ENCODE data around the gene MGST1.

The MGST1 gene

GRCh38 chr12:16385782-16386646 lies 38.6 kb downstream of the MGST1 start:
- Histone ChIP-seq H3K4me3 (ENCODE audit: low read length) (no peak overlapping the region), H3K36me3 (replicated peaks; ENCODE audit: insufficient read depth, low read length) (no peaks in the 10 kb centered on the region), H3F3A (ENCODE audit: insufficient read depth, low read length) (no peaks in the 10 kb centered on the region), H3K9me2 (replicated peaks; ENCODE audit: insufficient read depth, low read length) (no peaks in the 10 kb centered on the region), H3K9ac (ENCODE audit: low read length) (no peak overlapping the region), H2AFZ (ENCODE audit: low read length) (no peak overlapping the region), H4K20me1 (ENCODE audit: insufficient read depth, low read length) (no peaks in the 10 kb centered on the region), H3K4me1 (ENCODE audit: low read length) (no peaks in the 10 kb centered on the region), H3K4me2 (ENCODE audit: low read depth, low read length) (no peak overlapping the region), H3K9me3 (replicated peaks; ENCODE audit: insufficient read depth, low read length) (no peaks in the 10 kb centered on the region), H3K27ac (ENCODE audit: low read length) (no peak overlapping the region), H3K27me3 (replicated peaks; ENCODE audit: insufficient read depth, low read length) (no peaks in the 10 kb centered on the region), H3K79me2 (ENCODE audit: low read length) (no peaks in the 10 kb centered on the region)
- DNase-seq, result no peak
- TF ChIP-seq EZH2 (optimal IDR thresholded peaks at IDR 0.05; ENCODE audit: low read depth, low read length) (no peak), CTCF (IDR thresholded peaks at IDR 0.05; ENCODE audit: low read length) (peak; percentile 14), EZH2phosphoT487 (IDR thresholded peaks at IDR 0.05; ENCODE audit: low read length) (no peak)

GRCh38 chr12:16387919-16388318 lies 40.5 kb downstream of the MGST1 start:
- Histone ChIP-seq H3K4me2 (ENCODE audit: low read depth, low read length) (no peak overlapping the region), H4K20me1 (ENCODE audit: insufficient read depth, low read length) (no peaks in the 10 kb centered on the region), H3K4me1 (ENCODE audit: low read length) (no peaks in the 10 kb centered on the region), H3K9me3 (replicated peaks; ENCODE audit: insufficient read depth, low read length) (no peaks in the 10 kb centered on the region), H3K9me2 (replicated peaks; ENCODE audit: insufficient read depth, low read length) (no peaks in the 10 kb centered on the region), H2AFZ (ENCODE audit: low read length) (no peak overlapping the region), H3K79me2 (ENCODE audit: low read length) (no peaks in the 10 kb centered on the region), H3K27me3 (replicated peaks; ENCODE audit: insufficient read depth, low read length) (no peaks in the 10 kb centered on the region), H3K36me3 (replicated peaks; ENCODE audit: insufficient read depth, low read length) (no peaks in the 10 kb centered on the region), H3F3A (ENCODE audit: insufficient read depth, low read length) (no peaks in the 10 kb centered on the region), H3K27ac (ENCODE audit: low read length) (no peak overlapping the region), H3K9ac (ENCODE audit: low read length) (no peak overlapping the region), H3K4me3 (ENCODE audit: low read length) (no peak overlapping the region)
- DNase-seq, result no peak
- TF ChIP-seq EZH2phosphoT487 (IDR thresholded peaks at IDR 0.05; ENCODE audit: low read length) (no peak), EZH2 (optimal IDR thresholded peaks at IDR 0.05; ENCODE audit: low read depth, low read length) (no peak), CTCF (IDR thresholded peaks at IDR 0.05; ENCODE audit: low read length) (no peak)

GRCh38 chr12:16389594-16389993 lies 42.1 kb downstream of the MGST1 start:
- no peak overlapping the region for H3K9ac ChIP-seq (ENCODE audit: low read length)

More at GRCh38 chr12:16389594-16389993, 42.1 kb downstream of the MGST1 start:
- DNase-seq, result no peak
- H3K4me1 ChIP-seq (ENCODE audit: low read length), result no peaks in the 10 kb centered on the region
- H3K9me2 ChIP-seq (replicated peaks; ENCODE audit: insufficient read depth, low read length), result no peaks in the 10 kb centered on the region
- TF ChIP-seq CTCF (IDR thresholded peaks at IDR 0.05; ENCODE audit: low read length) (no peak), EZH2 (optimal IDR thresholded peaks at IDR 0.05; ENCODE audit: low read depth, low read length) (no peak), EZH2phosphoT487 (IDR thresholded peaks at IDR 0.05; ENCODE audit: low read length) (no peak)
- H3K4me3 ChIP-seq (ENCODE audit: low read length), result no peak overlapping the region
- H3K27me3 ChIP-seq (replicated peaks; ENCODE audit: insufficient read depth, low read length), result no peaks in the 10 kb centered on the region
- H3K4me2 ChIP-seq (ENCODE audit: low read depth, low read length), result no peak overlapping the region
- H4K20me1 ChIP-seq (ENCODE audit: insufficient read depth, low read length), result no peaks in the 10 kb centered on the region
- no peaks in the 10 kb centered on the region for H3K79me2 ChIP-seq (ENCODE audit: low read length)
- no peaks in the 10 kb centered on the region for H3F3A ChIP-seq (ENCODE audit: insufficient read depth, low read length)
- no peak overlapping the region for H2AFZ ChIP-seq (ENCODE audit: low read length)
- no peak overlapping the region for H3K27ac ChIP-seq (ENCODE audit: low read length)
- no peaks in the 10 kb centered on the region for H3K9me3 ChIP-seq (replicated peaks; ENCODE audit: insufficient read depth, low read length)
- no peaks in the 10 kb centered on the region for H3K36me3 ChIP-seq (replicated peaks; ENCODE audit: insufficient read depth, low read length)
